ENCODE measurements around the gene GAPVD1. TPM values are rescaled to one million over a fixed set of nuclear protein-coding genes. Genes with fewer than 3 reads are reported as not detected.
"Not testable (repeated sequence)": the region's sequence is repeated elsewhere in the genome, so short reads cannot be mapped to it uniquely, and the experiment has no call there.

GAPVD1 gene
- total RNA-seq, 2 donors from 2014 or later: 34.4 to 50.1 TPM

- no peak for DNase-seq (ENCODE audit: low spot score)
- Histone ChIP-seq H3K4me3 (no peak overlapping the region), H3K36me3 (no peaks in the 10 kb centered on the region), H3K27me3 (replicated peaks; ENCODE audit: insufficient read depth) (no peaks in the 10 kb centered on the region), H3K4me1 (replicated peaks) (no peaks in the 10 kb centered on the region), H3K9me3 (no peaks in the 10 kb centered on the region), H3K27ac (no peak overlapping the region)
- intact Hi-C loops (cut with DNase I): no loop called here
- TF ChIP-seq POLR2A (IDR thresholded peaks at IDR 0.05) (no peak), POLR2AphosphoS5 (IDR thresholded peaks at IDR 0.05) (no peak)
- TF ChIP-seq, protein P1, sequence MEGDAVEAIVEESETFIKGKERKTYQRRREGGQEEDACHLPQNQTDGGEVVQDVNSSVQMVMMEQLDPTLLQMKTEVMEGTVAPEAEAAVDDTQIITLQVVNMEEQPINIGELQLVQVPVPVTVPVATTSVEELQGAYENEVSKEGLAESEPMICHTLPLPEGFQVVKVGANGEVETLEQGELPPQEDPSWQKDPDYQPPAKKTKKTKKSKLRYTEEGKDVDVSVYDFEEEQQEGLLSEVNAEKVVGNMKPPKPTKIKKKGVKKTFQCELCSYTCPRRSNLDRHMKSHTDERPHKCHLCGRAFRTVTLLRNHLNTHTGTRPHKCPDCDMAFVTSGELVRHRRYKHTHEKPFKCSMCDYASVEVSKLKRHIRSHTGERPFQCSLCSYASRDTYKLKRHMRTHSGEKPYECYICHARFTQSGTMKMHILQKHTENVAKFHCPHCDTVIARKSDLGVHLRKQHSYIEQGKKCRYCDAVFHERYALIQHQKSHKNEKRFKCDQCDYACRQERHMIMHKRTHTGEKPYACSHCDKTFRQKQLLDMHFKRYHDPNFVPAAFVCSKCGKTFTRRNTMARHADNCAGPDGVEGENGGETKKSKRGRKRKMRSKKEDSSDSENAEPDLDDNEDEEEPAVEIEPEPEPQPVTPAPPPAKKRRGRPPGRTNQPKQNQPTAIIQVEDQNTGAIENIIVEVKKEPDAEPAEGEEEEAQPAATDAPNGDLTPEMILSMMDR (IDR thresholded peaks at IDR 0.05): no peak
- whole genome bisulfite sequencing: 96% methylated on average over 6 of the region's 6 CpGs
Measured at GRCh38 chr9:125396799-125397198, 135.2 kb downstream of the GAPVD1 start.

GRCh38 chr9:125397736-125398135 is 136.1 kb downstream of the GAPVD1 start:
- DNase-seq (ENCODE audit: low spot score): no peak
- WGBS: 90% methylated on average over 11 of the region's 11 CpGs
- Histone ChIP-seq H3K36me3 (no peaks in the 10 kb centered on the region), H3K4me1 (replicated peaks) (no peaks in the 10 kb centered on the region), H3K4me3 (no peak overlapping the region), H3K27ac (no peak overlapping the region), H3K27me3 (replicated peaks; ENCODE audit: insufficient read depth) (no peaks in the 10 kb centered on the region), H3K9me3 (no peaks in the 10 kb centered on the region)
- intact Hi-C loops (cut with DNase I): no loop called here
- TF ChIP-seq, protein P1 (IDR thresholded peaks at IDR 0.05): no peak

DNA sequence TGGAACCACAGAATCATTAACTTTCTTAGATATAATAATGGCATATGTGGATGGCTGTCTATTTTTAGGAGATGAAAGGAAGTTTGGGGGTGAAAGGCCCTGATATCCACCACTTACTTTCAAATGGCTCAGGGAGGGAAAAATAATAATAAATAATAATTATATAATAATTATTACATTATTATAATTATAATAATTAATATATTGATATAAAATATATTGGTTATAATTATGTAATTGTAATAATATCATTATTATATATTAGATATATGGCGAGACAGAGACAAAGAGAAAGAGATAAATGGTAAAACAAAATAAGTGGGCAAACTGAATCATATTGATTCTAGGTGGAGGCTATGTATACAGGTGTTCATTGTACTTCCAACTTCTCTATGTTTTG is 136.6 kb downstream of the GAPVD1 start:
- 96% methylated on average over 1 of the region's 1 CpG for WGBS
- Histone ChIP-seq H3K4me1 (replicated peaks) (no peaks in the 10 kb centered on the region), H3K9me3 (no peaks in the 10 kb centered on the region), H3K36me3 (no peaks in the 10 kb centered on the region), H3K27me3 (replicated peaks; ENCODE audit: insufficient read depth) (no peaks in the 10 kb centered on the region), H3K4me3 (no peak overlapping the region), H3K27ac (no peak overlapping the region)
- no peak for DNase-seq (ENCODE audit: low spot score)
- intact Hi-C loops (cut with DNase I): no loop called here
- TF ChIP-seq, protein P1 (IDR thresholded peaks at IDR 0.05): no peak

DNA sequence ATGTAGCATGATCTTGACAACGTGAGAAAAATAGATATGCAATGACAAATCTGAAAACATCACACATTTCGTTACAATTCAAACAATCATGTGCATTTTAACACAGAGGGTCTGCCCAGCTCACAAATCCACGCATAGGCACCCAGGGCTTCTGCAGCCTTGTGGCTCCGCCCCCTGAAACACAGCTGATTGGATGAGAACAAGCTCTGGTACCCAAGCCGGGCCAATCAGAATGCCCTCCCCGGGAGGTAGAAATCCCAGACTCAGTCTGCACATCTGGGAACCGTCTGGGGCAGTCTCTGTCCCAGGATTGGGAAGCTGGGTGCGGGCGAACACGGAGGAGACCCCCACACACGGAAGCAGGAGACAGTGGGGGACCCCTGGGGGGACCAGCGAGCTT is 137.5 kb downstream of the GAPVD1 start:
- WGBS: 90% methylated on average over 12 of the region's 12 CpGs
- Histone ChIP-seq H3K27me3 (replicated peaks; ENCODE audit: insufficient read depth) (no peaks in the 10 kb centered on the region), H3K9me3 (no peaks in the 10 kb centered on the region), H3K4me1 (replicated peaks) (no peaks in the 10 kb centered on the region), H3K27ac (no peak overlapping the region), H3K36me3 (no peaks in the 10 kb centered on the region), H3K4me3 (no peak overlapping the region)
- TF ChIP-seq POLR2A (IDR thresholded peaks at IDR 0.05) (no peak), POLR2AphosphoS5 (IDR thresholded peaks at IDR 0.05) (no peak)
- TF ChIP-seq, protein P1 (IDR thresholded peaks at IDR 0.05): no peak
- no peak for DNase-seq (ENCODE audit: low spot score)
- intact Hi-C loops (cut with DNase I): no loop called here

DNA sequence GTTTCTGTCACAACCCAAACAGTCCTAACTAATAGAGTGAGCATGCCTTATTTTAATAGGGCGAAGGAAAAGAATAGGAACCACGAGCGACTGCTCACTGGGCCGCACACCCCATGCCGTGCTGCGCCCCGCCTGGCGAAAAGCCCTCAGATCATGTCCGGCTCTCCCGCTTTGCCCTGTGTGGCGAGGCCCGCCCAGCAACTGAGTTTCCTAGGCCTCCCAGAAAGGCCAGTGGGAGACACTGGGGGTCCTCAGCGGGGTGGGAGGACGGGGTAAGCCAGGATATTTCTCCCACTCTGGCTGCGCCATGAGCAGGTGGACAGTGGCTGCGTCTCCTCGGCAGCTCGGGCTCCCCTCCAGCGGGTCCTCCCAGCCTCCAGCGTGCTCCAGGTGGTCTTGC is 138.0 kb downstream of the GAPVD1 start:
- no peaks in the 10 kb centered on the region for H3K9me3 ChIP-seq
- TF ChIP-seq, protein P1 (IDR thresholded peaks at IDR 0.05): no peak
- no peak for TF ChIP-seq POLR2A (IDR thresholded peaks at IDR 0.05)
- no peak for TF ChIP-seq POLR2AphosphoS5 (IDR thresholded peaks at IDR 0.05)
- no peak overlapping the region for H3K27ac ChIP-seq
- no peaks in the 10 kb centered on the region for H3K36me3 ChIP-seq
- no peak overlapping the region for H3K4me3 ChIP-seq
- 92% methylated on average over 20 of the region's 20 CpGs for WGBS
- intact Hi-C loops (cut with DNase I): loop anchor here (10.0 kb wide), 2 partner anchors 345 to 995 kb away; partner anchors contain the start of gene PBX3
- no peaks in the 10 kb centered on the region for H3K27me3 ChIP-seq (replicated peaks; ENCODE audit: insufficient read depth)
- no peak for DNase-seq (ENCODE audit: low spot score)
- H3K4me1 ChIP-seq (replicated peaks): no peaks in the 10 kb centered on the region

DNA sequence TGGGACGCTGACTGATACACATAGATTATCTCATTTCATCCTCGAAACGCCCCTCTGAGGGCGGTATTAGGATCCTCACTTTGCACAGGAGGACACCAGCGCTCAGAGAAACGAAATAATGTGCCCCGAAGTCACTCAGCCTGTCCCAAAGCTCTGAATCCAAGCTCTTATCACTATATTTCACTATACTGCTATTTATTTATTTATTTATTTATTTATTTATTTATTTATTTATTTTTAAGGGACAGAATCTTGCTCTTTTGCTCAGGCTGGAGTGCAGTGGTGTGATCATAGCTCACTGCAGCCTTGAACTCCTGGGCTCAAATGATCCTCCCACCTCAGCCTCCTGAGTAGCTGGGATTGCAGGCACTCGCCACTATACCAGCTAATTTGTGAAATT is 138.6 kb downstream of the GAPVD1 start:
- WGBS: 93% methylated on average over 8 of the region's 8 CpGs
- H3K4me1 ChIP-seq (replicated peaks); DNase-seq (ENCODE audit: low spot score); H3K9me3 ChIP-seq; H3K36me3 ChIP-seq; H3K4me3 ChIP-seq; H3K27ac ChIP-seq; H3K27me3 ChIP-seq (replicated peaks; ENCODE audit: insufficient read depth): not testable (repeated sequence)
- intact Hi-C loops (cut with DNase I): loop anchor here (10.0 kb wide), 2 partner anchors 345 to 995 kb away; partner anchors contain the start of gene PBX3
